Activated T-cell treated with anti-CD3 and anti-CD28 coated beads, Interleukin-2, amount 50 U/mL, for 48 hours (primary cell): ENCODE results near the gene ESYT1.
"Not testable (repeated sequence)": the region's sequence is repeated elsewhere in the genome, so short reads cannot be mapped to it uniquely, and the experiment has no call there.

Experiments used
- DNase-seq, 2 experiments: peaks; one replicate each; pipeline ENCODE4 v3.0.0-alpha.2; 2020

Gene ESYT1

DNA sequence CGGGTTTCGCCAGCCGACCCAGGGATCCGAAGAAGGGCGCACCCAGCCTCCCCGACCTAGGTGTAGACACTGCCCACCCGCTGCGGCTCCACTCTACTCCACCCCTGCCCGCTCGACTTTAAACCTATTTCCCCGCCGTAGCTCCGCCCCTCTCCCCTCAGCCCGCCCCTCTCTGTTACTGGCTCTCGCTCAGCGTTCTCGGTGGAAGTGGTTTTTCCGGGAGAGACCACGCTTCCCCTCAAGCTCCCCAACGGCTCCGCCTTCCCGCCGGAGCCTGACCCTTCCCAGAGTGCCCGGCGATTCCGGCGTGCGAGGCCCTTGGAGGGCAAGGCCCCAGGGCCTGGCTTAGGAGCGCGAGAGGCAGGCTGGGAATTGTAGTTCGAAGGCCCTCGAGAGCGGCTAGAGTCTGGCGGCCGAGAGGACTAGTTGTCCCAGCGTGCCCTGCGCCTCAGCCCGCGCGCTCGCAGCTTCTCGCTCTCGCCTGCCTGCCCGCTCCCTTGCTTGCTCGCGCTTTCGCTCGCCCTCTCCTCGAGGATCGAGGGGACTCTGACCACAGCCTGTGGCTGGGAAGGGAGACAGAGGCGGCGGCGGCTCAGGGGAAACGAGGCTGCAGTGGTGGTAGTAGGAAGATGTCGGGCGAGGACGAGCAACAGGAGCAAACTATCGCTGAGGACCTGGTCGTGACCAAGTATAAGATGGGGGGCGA lies 23.8 kb upstream of the ESYT1 start, which contains the start of gene PA2G4:
PA2G4 (plus strand) TSS at position 451 of the 706 bp plus-strand sequence; CDS start at position 630, 179 bp downstream.
- peak; percentile 99 for DNase-seq

DNA sequence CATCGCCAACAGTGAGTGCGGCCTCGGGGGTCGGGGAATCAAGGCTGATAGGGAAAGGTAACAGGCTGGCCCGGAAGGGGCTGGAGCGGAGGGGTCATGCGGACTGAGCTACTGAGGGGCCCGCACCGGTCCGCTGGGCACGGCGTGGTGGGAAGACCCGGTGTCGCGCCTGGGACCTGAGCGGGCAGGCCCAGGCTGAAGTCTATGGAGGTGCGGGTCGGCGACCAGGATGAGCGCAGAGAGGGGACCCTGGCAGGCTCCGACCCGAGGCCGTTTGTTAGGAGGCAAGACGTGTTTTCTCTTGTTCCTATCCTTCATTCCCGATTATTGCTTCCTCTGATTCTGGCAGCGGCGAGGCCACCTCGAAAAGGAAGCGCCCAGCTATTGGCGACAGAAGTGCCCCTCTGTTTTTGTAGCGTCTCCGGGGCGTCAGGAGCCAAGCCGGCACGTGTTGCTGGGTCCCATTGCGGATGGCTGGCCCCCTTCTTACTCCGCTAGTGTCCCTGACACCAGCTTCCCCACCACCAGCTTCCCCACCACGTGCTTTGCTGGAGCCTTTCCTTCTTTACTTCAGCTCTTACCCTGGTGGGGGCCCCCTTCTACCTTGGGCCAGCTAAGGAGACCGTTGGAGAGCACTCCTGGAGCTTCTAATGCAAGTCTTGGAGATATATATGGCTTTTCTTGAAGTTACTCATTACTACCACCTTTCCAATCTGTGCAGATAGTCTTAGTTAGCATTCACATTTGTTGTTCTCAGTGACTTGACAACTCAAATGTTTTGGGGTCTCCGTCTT lies 23.1 kb upstream of the ESYT1 start:
- peak; percentile 57 to 58 for DNase-seq

DNA sequence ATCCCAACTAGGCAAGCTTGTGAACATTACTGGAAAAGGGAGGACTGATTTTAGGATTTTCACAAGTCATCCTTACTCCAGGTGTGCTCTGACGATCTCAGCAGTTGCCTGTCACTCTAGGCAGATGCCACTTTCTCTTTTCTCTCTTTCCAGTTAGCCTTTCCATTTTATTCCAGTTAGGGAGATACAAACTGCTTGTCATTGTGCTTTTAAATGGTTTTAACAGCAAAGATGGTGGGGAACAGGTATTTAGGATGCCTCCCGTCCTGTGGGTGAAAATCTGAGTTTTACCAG lies 22.5 kb upstream of the ESYT1 start:
- DNase-seq: no peak

DNA sequence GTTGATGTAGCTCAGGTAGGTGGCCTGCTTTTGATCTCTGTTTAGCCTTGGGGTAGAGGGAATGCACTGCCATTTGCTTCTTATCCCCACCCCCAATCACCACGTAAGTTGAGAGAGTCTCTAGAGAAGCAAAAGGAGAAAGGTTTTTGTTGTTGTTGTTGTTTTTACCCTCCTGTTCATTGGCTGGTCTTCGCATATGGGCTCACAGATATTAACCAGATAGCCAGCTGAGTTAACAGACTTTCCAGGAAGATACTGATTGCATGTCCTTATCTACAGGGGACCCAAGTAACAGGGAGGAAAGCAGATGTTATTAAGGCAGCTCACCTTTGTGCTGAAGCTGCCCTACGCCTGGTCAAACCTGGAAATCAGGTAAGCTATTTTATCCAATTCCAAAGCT lies 20.8 kb upstream of the ESYT1 start:
- no peak for DNase-seq

DNA sequence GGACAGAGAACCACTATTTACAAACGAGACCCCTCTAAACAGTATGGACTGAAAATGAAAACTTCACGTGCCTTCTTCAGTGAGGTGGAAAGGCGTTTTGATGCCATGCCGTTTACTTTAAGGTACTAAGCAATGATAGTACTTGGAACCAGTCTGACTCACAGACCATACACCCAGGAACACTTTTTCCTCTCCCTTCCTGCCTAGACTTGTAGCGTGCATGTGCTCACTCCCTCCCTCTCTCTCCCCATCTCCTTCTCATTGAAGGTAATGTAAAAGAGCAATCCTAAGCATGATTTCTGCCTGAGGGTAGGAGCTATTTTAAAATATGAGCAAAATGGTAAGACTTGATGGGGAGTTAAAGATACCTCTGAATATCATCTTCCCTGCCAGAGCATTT lies 17.5 kb upstream of the ESYT1 start:
- DNase-seq: no peak

DNA sequence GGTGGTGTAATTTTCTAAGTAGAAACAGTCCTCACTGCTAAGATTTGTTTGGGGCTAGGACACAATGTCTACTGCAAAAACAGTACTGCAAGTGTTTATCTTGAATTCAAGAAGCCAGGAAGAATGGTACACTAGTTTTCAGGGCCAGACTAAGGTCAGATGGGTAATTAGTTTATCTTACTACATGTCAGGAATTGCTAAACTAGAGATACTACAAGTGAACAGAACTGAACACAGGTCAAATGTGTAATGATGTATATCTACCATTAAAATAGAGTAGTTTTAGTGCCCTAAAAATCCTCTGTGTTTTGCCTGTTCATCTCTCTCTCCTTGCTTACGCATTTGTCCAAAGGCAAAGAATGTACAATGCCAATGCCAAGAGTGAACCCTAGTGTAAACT lies 14.0 kb upstream of the ESYT1 start:
- no peak for DNase-seq

DNA sequence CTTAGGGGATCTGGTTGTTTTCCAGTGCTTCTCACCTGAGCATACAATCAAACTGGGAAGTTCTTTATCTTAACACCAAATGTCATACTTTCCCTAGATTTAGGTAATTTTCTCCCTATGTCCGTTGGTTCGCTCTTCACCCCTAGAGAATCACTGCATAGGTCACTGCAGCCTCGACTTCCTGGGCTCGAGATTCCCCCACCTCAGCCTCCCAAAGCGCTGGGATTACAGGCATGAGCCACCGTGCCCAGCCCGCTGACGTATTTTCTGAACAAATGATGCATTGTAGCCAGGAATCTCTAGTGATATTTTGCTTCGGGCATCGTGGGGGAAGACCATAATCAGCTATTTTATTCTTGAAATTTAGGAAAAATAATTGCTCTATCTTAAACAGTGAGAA lies 12.7 kb upstream of the ESYT1 start:
- no peak for DNase-seq

DNA sequence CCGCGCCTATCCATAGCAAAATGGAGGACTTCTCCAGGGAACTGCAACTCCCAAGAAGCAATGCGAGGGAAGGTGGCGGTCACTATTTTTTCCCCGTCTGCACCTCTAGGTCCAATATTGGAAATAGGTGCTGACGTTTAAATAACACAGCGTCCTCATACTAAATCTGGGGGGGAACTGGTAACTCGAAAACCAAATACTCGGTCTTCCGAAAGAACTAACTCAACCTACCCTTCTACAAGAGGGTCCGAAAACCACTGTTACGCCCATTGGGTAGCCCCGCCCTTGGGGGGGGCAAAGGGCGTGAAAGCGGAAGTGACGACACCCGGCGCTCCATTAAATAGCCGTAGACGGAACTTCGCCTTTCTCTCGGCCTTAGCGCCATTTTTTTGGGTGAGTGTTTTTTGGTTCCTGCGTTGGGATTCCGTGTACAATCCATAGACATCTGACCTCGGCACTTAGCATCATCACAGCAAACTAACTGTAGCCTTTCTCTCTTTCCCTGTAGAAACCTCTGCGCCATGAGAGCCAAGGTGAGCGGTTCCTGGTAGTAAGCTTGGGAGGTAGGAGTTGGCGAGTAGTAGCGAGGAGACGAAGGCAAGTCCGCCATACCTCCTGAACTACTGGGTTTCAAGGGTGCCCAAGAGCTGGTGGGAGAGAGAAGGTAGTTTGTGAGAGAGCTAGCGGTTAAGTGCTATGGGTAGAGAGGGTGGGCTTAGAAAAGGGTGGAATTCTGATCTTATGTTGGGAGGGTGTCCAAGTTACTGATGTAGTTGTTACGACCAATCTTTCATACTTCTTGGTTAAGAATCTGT lies 11.6 kb upstream of the ESYT1 start, which contains the start of gene RPL41:
RPL41 (plus strand) TSS at position 367 of the 815 bp plus-strand sequence.
- DNase-seq: peak; percentile 97 to 98

DNA sequence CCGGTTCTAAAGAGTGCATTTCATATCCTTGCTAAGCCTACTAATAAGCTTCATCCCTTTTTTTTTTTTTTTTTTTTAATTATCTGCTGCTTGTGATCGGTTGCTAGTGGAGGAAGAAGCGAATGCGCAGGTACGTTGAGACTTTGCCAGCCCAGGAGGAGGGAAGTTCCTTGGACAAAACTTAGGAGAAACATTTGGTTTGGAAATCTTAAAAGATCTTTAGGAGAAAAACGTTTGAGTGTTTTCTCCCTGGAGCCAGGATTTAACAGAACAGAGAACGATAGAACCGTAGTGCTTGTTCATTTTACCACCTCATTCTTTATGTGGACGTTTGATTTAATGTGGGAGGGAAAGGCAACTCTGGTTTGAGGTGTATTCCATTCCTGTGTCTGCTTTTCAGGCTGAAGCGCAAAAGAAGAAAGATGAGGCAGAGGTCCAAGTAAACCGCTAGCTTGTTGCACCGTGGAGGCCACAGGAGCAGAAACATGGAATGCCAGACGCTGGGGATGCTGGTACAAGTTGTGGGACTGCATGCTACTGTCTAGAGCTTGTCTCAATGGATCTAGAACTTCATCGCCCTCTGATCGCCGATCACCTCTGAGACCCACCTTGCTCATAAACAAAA lies 10.9 kb upstream of the ESYT1 start:
- DNase-seq: not testable (repeated sequence)

DNA sequence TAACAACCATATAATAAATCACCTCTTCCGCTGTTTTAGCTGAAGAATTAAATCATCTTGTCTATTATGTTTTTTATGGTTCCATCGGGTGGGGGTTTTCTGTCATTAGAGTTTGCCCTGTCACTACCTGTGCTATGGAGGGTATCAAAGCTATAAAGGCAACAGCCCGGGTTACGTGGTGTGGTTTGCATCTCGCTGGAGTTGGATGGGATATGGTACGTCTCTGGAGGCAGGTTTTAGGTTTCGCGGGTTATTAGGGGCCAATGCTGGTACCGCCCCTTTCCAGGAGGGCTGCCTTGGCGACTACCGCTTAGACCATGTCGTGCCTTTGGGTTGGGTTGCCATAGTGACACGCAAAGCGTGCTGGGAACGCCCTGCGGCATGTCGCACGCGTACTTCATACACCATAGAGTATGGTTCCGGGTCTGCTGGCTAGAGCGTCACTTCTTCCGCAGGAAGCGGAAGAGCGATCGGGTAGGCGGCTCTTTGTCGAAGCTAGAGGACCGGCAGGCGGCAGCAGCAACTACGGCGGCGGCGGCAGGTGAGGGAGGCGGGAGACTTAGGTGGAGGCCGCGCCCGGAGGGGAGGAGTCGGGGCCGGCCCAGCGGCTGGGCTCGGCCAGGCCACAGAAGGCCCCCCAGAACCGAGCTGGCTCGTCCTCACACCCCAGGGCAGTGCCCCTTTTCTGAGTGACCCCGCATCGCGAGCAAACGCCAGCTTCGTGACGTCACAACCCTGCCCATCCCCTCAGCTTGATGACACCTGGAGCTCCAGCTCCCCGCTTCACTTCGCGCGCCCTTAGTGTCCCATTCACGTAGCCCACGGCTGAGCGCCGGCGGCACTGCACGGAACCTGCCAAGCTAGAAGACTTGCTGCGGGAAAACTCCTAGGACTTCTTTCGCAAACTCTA lies 10.0 kb upstream of the ESYT1 start, which contains the start of gene ZC3H10:
ZC3H10 (plus strand) TSS at position 489 of the 910 bp plus-strand sequence. CDS start 2,297 bp downstream, outside the sequence.
- DNase-seq: peak; percentile 98

DNA sequence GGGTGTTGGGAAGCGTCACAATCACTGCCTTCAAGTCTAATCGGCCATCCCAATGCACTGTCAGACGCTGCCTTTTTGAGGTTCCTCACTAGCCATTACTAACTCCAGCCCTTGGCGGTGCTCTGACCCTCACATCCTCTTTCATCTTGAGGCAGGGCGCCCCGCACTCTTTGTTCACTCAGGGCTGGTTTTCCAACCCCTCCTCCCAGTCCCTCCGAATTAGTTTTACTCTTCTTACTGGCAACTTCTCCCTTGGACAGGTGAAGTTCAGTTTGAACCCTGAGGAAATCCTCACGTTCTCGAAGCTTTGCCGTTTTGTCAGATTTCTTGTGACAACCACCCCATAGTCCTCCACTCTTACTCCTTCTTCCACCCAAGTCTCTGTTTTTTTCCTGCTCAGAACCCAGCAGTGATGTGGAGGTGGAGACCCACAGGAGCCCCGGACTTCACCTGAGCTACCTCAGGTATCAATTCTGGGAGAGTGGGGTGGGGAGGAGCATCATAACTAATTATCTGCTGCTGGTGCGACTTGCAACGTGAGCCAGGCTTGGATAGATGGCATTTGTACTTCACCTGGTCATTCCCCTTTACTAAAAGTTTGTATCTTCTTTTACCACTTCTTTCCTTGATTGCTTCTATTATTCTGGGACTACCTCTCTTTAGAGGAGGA lies 9.2 kb upstream of the ESYT1 start:
- DNase-seq: no peak

DNA sequence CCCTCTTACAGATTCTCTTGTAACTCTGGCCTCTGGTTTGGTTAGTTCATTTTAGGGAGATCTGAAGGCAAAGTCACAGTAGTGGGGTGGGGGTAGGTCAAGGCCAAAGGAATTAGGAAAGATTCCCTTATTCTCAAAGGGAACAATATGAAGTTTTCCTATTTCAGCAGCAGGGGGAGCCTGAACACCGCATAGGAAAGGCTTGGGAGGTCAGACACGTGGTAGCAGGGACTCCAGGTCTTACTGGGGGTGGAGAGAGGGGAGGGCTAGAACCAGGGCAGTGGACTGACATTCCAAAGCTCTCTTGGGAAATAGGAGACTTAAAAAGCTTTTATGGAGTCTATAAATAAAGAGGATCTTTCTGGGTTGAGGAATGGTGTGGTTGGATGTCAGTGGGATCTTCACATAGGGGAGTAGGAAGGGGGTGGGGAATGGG lies 8.7 kb upstream of the ESYT1 start:
- peak; percentile 70 for DNase-seq

DNA sequence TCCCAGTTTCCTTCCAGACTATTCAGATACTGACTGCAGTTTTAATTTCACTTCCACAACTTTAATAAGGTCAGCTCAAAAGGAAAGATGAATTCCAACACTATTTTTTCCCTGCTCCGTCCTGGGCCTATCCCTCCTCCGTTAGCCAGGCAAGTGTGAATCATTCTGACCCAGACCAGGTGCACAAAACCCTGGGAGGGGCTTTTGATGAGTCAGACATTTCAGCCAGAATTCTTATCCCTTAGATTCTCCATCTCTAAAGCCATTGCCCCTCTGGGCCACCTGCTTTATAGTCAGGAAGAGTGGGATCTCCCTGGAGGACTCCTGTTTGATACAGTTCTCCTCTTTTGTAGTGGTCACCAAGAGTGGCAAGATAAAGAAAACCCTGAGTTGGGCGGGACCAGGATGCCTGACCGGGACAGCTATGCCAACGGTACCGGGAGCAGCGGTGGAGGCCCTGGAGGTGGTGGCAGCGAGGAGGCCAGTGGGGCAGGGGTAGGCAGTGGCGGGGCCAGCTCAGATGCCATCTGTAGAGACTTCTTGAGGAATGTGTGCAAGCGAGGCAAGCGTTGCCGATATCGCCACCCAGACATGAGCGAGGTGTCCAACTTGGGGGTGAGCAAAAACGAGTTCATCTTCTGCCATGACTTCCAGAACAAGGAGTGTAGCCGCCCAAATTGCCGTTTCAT lies 7.8 kb upstream of the ESYT1 start:
- no peak for DNase-seq

DNA sequence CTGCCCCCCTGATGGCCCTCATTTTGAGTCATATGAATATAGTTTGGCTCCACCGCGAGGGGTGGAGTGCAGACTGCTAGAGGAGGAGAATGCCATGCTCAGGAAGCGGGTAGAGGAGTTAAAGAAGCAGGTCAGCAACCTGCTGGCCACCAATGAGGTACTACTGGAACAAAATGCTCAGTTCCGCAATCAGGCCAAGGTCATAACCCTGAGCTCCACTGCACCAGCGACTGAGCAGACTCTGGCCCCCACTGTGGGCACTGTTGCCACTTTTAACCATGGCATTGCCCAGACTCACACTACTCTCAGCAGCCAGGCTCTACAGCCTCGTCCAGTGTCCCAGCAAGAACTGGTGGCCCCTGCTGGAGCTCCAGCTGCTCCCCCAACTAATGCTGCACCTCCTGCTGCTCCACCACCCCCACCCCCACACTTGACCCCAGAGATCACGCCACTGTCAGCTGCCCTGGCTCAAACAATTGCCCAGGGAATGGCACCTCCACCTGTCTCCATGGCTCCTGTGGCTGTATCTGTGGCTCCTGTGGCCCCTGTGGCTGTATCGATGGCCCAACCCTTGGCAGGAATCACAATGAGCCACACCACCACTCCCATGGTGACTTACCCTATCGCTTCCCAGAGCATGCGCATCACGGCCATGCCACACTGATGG lies 6.7 kb upstream of the ESYT1 start:
- no peak for DNase-seq

DNA sequence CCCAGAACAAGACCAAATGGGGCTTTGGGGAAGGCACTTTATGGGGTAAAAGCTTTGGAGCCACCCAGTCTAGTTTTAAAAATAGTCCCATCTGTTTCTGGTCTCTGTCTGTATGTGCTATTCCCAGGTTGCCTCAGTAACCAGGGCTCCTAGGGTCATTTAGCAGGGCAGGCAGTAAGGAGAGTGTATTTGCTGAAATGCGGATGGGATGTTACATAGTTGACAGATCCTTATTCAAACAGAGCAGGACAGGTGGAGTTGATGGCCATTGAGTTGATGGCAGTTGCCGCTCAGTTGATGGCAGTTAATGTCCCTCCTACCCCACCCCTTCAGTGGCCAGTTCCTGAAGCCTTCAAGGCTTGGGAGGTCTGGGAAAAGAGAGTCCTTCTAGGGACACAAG lies 5.4 kb upstream of the ESYT1 start:
- no peak for DNase-seq

DNA sequence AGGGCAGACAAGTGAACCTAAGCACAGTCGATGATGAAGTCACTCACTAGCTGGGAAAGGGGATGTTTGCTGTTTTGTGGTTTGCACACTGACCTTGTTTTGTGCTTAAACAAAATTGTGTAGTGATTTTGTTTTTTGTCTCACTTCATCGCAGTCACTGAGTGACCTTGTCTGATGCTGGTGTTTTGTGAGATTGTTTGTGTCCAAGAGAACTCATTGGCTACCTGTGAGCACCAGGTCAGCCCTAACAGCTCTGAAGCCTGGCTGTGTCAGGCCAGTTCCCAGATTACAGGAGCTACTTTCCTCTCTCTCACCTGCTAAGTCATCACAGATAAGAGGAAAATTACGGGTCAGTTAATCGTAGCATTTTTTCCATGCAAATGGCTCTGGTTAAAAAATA lies 3.9 kb upstream of the ESYT1 start:
- no peak for DNase-seq

DNA sequence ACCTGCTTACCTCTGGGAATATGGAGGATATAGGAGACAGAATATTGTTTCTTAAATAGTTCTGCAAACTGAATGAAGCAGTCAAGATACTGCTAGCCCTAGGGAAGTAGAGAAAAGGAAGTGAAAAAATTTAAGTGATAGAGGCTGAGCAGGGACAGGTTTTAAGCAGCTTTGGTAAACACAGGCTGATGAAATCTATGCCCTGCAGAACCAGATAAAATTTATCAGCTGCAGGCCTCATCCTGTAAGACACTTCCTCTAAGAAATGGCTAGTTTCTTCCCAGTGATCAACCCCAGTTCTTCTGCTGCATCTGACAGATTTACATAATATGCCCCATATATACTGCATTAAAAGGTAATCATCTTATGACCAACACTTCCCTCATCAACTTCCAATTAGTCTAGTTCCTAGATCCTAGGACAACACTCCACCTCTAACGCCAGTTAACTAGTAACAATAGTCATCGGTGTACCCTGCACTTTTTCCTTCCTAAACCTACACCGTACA lies 1.3 kb upstream of the ESYT1 start:
- no peak for DNase-seq

DNA sequence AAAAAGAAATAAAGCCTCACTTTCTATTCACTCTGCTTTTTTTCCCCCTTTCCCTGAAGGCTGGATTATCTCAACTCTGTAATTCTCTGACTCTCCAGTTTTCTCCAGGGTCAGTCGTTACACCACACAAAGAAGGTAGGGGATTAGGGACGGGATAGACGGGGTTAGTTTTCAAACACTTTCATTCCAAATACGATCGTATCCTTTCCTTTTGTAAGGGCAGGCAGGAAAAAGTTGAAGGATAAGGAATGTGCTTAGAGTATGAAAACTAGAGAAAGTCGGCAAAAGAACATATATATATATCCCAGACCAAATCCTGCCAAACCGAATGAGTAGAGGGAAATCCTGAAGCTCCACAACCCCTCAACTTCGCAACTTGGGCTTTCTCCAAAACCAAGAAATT lies 581 bp upstream of the ESYT1 start:
- DNase-seq: no peak

DNA sequence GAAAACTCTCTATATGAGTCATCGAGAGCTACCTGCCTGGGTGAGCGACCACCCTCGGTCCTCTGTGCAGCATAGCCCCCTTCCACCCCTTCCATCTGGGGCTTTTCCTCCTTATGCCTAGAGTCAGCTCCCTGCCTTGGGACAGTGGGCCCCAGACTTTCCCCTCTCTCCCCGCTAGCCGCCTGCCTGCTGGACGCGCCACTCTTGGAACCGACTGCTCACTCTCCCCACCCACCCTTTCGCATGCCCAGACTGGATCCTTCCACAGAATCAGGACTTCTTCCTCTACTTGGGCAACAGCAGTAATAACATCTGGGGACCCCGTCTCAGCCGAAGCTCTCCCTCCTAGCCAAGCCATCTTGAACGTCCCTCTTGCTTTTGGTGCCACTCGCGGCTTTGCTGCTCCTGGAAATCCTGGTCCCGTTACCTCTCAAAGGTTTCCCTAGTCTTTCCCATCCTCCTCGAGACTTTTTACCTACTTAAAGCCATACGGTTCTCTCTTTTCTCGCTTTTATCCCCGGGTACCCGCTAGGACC lies 671 bp downstream of the ESYT1 start:
- no peak for DNase-seq
